NCI-H446 (cell line): ENCODE measurements around the gene DYNC2H1.

Experiments
- DNase-seq, 2 experiments: peaks; one replicate each; lab custom pipeline; 2025; lab: John Stamatoyannopoulos, UW

The DYNC2H1 gene

DNA sequence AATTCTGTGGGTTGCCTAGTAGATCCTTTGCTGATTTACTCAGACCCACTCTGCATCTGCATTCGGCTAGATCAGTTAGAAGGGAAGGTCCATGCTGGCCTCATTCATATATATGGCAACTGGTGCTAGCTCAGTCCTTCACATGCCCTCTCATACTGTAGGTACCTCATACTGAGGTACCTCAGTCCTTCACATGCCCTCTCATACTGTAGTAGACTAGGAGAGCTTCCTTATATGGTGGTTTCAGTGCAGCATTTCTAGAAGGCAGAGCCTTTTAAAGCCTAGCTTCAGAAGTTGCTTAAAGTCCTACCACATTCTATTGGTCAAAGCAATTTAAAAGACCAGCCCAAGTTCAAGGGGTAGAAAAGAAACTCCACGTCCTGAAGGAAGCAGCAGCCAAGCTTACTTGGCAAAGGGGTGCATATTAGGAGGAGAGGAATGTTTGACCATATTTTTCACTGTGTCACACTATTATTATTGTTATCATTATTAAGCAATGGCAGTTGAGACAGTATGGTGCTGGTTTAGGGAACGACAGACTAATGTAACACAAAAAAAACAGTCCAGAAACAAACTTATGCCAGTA, 356.4 kb downstream of the DYNC2H1 start:
- DNase-seq: no peak

DNA sequence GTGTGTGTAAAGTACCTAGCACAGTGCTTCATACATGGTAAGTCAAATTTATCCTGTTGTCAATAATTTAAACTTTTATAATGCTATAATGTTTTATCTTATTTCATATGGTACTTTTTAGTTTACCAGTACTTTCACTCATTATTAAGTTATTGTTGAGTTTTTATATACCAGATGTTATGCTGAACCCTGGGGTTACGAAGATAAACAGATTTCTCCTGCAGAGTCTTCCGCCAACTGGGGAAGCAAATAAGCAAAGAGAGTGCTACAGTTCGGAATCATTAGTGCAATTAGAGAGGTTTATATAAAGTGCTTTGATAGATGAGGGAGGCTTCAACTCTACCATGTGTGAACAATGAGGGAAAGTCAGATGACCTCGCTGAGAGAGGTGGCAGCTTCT, 362.3 kb downstream of the DYNC2H1 start:
- DNase-seq: no peak

DNA sequence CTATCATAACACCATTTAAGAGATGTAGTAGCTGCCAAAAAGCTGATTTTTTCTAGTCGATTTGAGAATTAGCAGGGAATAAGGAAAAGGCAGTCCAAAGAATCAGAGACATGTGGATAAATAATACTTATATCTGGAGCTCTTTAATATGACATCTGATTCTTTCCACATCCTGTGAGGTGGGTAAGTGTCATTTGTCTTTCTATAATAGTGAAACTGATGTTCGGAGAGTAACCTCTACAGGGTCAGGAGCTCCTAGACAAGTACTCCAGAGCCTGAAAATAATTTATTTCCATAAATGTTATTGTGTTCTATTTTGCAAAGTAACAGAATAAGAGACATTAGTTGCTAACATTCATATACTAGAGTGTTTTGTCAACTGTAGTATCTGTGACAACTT, 367.6 kb downstream of the DYNC2H1 start:
- DNase-seq: no peak

DNA sequence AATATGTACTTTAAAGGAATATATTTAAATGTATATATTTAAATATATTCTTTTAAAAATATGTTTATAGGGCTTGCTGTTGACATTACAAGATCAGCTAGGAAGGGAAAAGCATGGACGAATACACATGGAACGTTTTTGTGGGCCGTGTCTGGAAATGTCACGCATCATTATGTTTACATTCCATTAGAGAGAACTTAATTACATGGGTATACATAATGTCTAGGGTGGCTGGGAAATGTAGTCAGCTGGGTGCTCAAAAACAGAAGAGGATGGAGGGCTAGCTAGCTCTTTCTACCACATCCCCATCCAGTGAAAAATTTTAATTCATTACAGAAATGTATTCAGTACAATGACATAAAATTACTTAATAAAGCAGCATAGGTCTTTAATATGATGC, 371.2 kb downstream of the DYNC2H1 start:
- DNase-seq: no peak

DNA sequence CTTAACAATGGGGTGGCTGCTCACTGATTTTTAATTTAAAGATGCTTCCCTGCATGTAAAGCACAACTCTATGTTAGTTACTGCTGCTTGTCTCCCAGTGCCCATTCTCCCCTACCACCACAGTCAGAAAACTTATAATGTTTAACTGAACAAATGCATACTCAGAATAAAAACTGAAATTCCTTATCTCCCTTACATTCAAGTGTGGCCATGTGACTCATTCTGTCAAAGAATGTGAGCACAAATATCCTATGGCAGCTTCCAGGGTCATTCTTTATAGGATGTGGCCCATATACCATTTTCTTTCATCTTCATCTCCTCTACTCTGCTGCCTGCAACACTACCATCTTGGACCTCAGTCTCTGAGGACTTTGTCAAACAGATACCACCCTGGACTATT, 374.8 kb downstream of the DYNC2H1 start:
- DNase-seq: no peak

DNA sequence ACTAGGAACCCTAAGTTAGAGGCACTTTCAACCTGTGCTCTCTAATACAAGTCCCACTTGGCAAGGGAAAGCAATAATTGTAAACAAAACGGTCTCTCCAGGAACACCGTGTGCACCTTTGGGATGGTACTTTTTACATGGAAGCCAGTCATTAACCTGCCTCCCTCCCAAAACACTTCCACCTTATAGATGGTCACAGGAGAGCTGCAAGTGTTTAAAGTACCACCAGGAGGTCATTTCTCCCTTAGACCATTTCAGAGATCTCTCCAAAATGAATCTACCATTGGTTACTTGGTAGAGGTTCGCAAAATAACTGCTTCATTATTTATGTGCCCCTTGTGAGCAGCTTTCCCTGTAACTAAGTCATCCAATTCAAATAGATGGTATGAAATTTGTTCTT, 375.3 kb downstream of the DYNC2H1 start:
- no peak for DNase-seq

DNA sequence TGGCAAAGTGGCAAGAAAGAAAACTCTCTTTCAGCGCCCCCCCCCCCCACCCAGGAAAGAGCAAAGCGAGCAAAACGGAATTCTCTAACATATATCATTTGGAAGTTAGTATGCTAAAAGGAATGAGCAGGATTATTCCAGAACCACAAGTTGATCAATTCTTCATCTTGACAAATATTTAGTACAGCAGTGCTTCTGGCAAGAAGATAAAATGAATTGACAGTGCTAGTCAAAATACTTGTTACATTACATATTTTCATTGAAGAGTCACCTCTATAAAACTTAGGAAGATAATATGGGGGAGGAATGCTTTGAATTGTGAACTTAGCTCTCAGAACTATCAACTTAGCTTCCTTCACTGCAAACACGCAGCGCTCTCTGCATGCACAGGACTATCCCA, 377.4 kb downstream of the DYNC2H1 start:
- DNase-seq: no peak

DNA sequence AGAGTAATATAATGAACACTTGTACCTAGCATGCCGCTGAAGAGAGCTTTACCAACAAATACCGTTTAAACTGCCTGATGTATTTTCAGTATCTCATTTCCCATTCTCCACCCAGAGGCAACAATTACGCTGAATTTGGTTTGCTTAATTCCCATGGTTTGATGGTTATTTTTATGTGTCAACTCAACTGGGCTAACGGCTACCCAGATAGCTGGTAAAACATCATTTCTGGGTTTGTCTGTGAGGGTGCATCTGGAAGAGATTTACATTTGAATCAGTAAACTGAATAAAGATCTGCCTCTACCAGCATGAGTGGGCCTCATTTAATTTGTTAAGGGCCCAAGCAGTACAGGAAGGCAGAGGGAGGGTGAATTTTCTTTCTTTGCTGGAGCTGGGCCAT, 377.9 kb downstream of the DYNC2H1 start:
- DNase-seq: no peak

DNA sequence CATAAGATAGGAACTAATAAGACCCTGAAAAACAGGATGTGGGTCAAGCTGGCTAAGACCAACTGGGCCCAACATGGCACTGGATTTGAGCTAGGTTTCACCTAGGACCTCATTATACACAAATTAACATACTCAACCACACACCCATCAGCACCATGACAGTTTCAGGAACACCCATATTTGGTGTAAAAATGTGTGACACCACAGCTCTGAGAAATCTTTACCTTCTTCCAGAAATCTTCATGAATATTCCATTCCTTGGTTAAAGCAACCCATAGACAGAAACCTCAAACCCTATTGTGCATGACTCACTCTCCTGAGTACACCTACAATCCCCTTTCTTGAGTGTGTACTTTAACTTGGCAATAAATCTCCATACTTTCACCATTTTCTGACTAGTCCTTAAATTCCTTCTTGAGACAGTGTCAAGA, 378.8 kb downstream of the DYNC2H1 start:
- no peak for DNase-seq

DNA sequence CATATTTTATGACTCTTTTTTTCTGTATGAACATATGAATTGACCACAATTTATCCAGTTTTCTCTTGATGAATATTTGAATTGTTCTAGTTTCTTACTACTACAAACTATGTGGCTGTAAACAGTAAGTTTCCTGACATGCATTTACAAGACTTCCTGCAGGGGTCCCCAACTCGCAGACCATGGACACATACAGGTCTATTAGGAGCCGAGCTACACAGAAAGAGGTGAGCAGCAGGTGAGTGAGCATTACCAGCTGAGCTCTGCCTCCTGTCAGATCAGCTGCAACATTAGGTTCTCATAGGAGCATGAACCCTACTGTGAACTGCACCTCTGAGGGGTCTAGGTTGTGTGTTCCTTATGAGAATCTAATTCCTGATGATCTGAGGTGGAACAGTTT, 379.4 kb downstream of the DYNC2H1 start:
- no peak for DNase-seq

DNA sequence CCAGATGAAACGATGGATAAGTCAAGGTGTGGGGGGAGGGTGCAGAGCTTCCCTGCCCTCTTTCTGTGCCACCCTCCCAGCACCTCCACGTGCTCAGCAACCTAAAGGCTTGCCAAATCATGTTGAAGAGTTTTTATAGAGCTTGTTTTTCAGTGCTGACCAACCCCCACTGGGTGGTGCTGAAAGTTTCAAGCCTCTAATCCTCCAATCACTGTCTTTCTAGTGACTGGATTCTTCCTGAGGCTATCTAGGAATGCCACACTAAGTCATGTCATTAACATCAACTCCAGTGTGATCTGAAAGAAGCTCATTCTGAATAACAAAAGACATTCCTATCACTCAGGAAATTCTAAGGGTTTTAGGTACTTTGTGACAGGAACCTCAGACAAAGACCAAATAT, 382.6 kb downstream of the DYNC2H1 start:
- no peak for DNase-seq

DNA sequence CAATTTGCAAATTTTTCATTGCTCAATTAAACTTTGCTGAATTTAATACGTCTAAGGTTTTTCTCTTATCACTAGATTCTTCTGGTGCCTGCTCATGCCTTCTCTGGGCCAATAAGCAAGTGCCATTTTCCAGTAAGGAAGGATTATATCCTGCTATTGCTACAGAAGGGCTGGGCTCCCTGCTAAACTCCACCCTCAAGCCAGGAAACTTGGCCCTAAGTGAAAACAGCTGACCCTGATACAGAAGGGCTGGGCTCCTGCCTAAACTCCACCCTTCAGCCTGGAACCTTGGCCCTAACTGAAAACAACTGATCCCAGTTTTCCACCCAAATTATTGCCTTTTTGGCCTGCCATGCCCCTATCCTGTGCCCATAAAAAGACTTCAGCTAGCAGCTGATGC, 385.3 kb downstream of the DYNC2H1 start:
- no peak for DNase-seq

DNA sequence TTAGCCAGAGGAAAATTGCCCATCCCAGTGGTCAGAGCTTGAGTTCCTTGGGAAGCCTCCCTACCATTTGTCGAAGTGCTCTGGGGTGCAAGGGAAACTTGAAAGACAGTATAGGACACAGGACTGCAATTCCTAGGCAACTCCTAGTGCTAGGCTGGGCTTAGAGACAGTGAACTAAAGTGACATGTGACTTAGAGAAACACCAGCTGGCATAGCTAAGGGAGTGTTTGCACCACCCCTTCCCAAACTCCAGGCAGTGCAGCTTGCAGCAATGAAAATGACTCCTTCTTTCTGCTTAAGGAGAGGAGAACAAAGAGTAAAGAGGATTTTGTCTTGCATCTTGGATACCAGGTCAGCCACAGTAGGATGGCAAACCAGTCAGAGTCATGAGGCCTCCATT, 388.0 kb downstream of the DYNC2H1 start:
- peak in 1 of 2 experiments; percentile 9 for DNase-seq

DNA sequence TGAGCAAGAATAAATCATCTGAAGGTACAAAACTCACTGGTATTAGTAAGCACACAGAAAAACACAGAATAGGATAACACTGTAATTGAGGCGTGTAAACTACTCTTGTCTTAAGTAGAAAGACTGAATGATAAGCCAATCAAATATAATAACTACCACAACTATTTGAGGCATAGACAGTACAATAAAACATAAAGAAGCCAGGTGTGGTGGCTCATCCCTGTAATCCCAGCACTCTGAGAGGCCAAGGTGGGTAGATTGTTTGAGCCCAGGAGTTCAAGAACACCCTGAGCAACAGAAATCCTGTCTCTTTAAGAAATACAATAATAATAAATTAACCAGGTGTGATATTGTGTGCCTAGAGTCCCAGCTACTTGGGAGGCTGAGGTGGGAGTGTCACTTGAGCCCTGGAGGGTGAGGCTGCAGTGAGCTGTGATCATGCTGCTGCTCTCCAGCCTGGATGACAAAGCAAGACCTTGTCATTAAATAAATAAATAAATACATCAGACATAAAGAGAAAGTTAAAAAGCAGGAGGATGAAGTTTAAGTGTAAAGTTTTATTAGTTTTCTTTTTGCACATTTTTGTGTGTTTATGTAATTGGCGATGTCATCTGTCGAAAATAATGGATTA, 390.6 kb downstream of the DYNC2H1 start:
- no peak for DNase-seq

DNA sequence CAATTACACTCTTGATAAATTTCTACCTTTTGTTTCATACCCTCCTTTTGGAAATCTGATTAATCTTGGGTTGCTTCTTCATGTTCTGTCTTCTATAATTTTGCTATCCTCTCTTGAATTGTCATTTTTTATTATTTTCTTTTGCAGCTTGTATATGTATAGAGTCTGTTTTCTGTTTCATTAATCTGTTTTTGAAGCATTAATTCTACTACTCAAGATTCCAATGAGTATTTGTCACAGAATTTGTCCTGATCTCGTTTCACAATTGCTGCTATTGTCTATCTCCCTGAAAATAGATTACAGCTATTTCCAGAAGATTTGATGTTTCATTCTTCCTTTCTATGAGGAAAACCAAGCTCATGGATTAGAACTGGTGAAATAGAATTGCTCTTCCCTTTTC, 406.1 kb downstream of the DYNC2H1 start:
- no peak for DNase-seq

DNA sequence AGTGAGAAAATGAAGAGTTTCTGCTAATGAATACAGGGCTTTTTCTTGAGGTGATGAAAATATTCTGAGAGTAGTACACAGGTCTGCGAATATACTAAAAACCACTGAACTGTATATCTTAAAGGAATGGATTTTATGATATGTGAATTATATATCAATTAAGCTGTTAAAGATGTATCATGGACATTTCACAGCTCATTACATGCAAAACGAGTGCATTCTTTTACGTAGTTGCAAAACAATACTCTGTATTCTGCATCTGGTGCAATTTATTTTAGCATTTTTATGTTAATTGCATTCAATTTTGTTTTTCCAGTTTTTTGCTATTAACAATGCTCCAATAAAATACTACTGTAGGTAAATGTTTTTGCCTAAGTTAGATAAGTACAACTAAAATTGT, 411.6 kb downstream of the DYNC2H1 start:
- no peak for DNase-seq

DNA sequence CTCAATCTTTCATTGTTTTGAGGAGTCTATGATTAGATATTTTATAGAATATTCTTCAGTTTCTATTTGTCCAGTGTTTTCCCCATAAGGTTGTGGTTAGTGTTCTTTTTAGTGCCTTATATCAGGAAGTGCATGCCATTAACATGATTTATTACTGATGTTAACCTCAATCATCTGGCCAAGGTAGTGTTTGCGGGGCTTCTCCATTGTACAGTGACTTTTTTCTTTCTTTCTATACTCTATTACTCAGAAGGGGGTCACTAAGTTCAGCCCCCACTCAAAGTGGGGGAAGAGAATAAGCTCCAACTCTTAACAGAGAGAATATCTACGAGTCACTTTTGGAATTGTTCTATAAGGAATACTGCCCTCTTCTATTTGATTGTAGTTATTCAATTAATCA, 415.8 kb downstream of the DYNC2H1 start:
- DNase-seq: no peak

DNA sequence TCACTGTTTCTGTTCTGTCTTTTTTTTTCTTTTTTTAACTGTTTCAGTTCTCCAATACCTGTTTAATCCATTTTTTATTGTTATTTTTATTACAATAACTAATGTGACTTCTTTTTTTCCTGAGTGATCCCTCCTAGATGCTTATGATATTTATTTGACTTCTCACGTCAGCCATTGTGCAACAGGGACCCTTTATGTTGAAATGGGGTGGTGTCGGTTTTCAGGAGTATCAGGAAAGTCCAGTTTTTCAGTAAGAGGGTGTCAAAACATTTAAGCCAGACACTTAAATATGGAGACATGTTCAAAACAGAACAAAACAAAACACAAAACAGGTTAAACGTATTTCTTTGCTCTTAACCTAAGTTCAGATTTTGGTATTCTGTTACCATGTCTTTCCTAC, 418.8 kb downstream of the DYNC2H1 start:
- DNase-seq: no peak

DNA sequence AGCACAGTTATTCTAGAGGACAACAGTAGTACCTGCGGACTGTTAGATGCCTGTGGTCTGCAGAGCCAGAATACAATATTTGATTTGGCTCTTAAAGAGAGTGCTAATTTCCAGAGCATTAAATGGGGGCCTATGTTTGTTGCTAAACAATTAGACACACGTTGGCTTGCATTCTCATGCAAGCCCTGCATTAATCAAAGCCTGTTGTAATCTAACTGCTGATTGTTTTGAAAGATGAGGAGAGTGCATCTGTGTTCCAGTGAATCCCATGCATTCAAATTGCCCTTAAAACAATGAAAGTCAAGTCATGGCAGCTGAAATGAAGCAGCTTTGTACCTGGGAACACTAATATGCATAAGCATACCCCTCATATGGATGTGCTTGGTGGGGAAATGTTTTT, 419.4 kb downstream of the DYNC2H1 start:
- no peak for DNase-seq

DNA sequence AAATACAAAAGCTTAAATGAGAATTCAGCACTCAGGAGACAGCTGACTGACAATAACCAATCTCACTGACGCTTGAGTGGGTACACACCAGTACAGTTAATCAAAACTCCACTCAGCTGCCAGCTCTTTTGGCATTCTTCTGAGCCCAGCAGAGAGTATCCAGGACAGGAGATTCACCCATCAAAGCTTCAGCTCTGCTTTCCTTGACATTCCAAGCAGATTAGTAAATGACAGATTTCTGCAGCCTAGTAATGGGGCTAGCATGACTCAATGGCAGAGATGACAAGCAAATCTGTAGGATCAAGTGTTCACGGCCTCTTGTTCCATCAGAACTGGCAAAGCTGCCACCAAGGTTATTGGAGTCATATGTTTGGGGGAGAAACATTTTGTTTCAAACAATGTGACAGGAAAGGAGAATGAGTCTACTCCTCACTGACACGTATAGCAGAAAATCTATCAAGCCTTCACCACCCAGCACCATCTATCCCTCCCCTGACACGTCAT, 420.0 kb downstream of the DYNC2H1 start:
- peak; percentile 14 to 74 for DNase-seq
